Measurements from ENCODE around the gene IQGAP2.

Gene IQGAP2

DNA sequence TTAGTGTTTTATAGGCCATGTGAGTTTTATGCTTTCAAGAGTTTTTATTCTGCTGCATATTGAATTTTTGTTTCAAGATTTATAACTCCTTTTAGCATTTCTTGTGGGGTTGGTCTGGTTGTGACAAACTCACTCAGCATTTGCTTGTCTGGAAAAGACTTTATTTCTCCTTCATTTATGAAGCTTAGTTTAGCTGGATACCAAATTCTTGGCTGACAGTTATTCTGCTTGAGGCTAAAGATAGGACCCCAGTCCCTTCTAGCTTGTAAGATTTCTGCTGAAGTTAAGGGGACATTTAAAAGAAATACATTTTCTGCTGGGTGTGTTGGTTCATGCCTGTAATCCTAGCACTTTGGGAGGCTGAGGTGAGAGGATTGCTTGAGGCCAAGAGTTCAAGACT is 36.8 kb downstream of the IQGAP2 start:
- Histone ChIP-seq H3K27ac (ENCODE audit: low read depth, low read length) (no peak overlapping the region), H3K4me3 (ENCODE audit: low read length) (no peak overlapping the region), H3F3A (ENCODE audit: control insufficient read depth, insufficient read depth) (no peaks in the 10 kb centered on the region), H3K9me3 (ENCODE audit: control insufficient read depth, insufficient read depth, low read length) (peaks cover 19% of the 10 kb centered on the region), H4K20me1 (ENCODE audit: control insufficient read depth, insufficient read depth, low read depth, low read length) (no peaks in the 10 kb centered on the region), H3K79me2 (ENCODE audit: control insufficient read depth, low read length) (peaks cover 63% of the 10 kb centered on the region), H3K27me3 (ENCODE audit: control insufficient read depth, low read length) (no peaks in the 10 kb centered on the region), H3K4me2 (ENCODE audit: low read length) (no peak overlapping the region), H3K4me1 (ENCODE audit: control insufficient read depth, low read length) (no peaks in the 10 kb centered on the region), H3K9me2 (replicated peaks; ENCODE audit: control insufficient read depth, low read length) (no peaks in the 10 kb centered on the region), H3K36me3 (ENCODE audit: control insufficient read depth, low read length) (no peaks in the 10 kb centered on the region)
- no peak for TF ChIP-seq EZH2phosphoT487 (IDR thresholded peaks at IDR 0.05; ENCODE audit: borderline replicate concordance, low read length)
- TF ChIP-seq, protein P1, sequence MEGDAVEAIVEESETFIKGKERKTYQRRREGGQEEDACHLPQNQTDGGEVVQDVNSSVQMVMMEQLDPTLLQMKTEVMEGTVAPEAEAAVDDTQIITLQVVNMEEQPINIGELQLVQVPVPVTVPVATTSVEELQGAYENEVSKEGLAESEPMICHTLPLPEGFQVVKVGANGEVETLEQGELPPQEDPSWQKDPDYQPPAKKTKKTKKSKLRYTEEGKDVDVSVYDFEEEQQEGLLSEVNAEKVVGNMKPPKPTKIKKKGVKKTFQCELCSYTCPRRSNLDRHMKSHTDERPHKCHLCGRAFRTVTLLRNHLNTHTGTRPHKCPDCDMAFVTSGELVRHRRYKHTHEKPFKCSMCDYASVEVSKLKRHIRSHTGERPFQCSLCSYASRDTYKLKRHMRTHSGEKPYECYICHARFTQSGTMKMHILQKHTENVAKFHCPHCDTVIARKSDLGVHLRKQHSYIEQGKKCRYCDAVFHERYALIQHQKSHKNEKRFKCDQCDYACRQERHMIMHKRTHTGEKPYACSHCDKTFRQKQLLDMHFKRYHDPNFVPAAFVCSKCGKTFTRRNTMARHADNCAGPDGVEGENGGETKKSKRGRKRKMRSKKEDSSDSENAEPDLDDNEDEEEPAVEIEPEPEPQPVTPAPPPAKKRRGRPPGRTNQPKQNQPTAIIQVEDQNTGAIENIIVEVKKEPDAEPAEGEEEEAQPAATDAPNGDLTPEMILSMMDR (IDR thresholded peaks at IDR 0.05; ENCODE audit: low read depth, low read length, poor library complexity, severe bottlenecking) = no peak

DNA sequence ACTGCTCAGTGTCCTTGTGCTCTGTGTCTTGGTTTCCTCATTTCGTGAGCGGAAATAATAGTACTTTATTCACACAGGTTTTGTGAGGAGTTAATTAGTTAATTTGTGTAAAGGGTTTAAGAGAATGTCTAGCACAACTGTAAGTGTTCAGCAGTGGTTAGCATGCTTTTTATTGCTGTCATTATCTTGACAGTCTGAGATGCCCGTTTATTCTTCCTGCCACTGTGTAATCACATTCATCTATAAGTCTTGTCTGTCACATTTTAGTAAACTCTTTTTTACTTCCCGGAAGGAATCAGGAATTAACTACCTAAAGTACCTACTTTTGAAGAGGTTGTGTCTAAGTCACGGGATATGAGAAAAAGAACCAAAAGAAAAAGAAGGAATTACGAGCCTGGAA is 38.0 kb downstream of the IQGAP2 start:
- Histone ChIP-seq H3K4me2 (ENCODE audit: low read length) (no peak overlapping the region), H3K27me3 (ENCODE audit: control insufficient read depth, low read length) (no peaks in the 10 kb centered on the region)
- TF ChIP-seq, protein P1 (IDR thresholded peaks at IDR 0.05; ENCODE audit: low read depth, low read length, poor library complexity, severe bottlenecking) = no peak

DNA sequence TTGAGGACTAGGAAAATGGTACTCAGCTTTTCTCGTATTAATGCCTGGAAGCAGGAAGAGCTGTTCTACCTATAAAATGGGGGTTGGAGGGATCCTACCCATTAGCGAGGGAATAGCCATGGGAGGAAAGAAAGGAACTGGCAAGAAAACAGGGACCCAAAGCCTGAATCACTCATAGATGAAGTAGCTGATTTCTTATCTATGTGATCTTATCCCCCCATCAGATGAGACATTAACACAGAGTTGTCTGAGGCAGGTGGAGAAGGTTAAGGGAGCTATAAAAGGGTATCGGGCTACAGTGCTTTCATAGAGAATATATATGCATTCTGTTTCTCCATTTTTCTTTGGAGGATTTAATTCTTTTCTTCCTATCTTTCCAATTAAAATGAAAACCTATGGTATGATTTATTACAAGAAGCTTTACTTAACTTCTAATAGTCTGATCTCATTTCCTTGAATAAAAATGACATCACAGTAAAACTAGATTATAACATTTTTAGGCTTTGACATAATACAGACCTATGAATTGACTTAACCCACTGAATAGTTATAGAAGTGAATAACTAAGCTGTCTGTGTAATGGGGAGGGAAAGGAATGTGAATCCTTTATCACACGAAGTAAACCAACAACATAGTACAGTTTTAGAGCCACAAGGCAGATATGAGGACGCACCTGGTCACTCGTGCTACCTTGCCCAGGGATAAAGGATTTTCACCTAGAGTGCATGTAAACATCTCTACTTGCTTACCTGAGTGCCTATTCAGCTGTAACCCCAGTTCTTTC is 39.0 kb downstream of the IQGAP2 start:
- H3K36me3 ChIP-seq (ENCODE audit: control insufficient read depth, low read length) = no peaks in the 10 kb centered on the region
- no peaks in the 10 kb centered on the region for H3F3A ChIP-seq (ENCODE audit: control insufficient read depth, insufficient read depth)
- no peak overlapping the region for H3K4me2 ChIP-seq (ENCODE audit: low read length)
- H3K9me3 ChIP-seq (ENCODE audit: control insufficient read depth, insufficient read depth, low read length) = peaks cover 9% of the 10 kb centered on the region
- no peaks in the 10 kb centered on the region for H3K27me3 ChIP-seq (ENCODE audit: control insufficient read depth, low read length)
- H3K9me2 ChIP-seq (replicated peaks; ENCODE audit: control insufficient read depth, low read length) = no peaks in the 10 kb centered on the region
- H3K4me3 ChIP-seq (ENCODE audit: low read length) = no peak overlapping the region
- H3K27ac ChIP-seq (ENCODE audit: low read depth, low read length) = no peak overlapping the region
- no peaks in the 10 kb centered on the region for H3K4me1 ChIP-seq (ENCODE audit: control insufficient read depth, low read length)
- peaks cover 48% of the 10 kb centered on the region for H3K79me2 ChIP-seq (ENCODE audit: control insufficient read depth, low read length)
- TF ChIP-seq EZH2phosphoT487 (IDR thresholded peaks at IDR 0.05; ENCODE audit: borderline replicate concordance, low read length) = no peak
- TF ChIP-seq, protein P1 (IDR thresholded peaks at IDR 0.05; ENCODE audit: low read depth, low read length, poor library complexity, severe bottlenecking) = no peak
- H4K20me1 ChIP-seq (ENCODE audit: control insufficient read depth, insufficient read depth, low read depth, low read length) = no peaks in the 10 kb centered on the region

More for the DNA sequence above, 38.0 kb downstream of the IQGAP2 start:
- Histone ChIP-seq H3K79me2 (ENCODE audit: control insufficient read depth, low read length) (peaks cover 53% of the 10 kb centered on the region), H3K27ac (ENCODE audit: low read depth, low read length) (no peak overlapping the region), H3K36me3 (ENCODE audit: control insufficient read depth, low read length) (no peaks in the 10 kb centered on the region), H4K20me1 (ENCODE audit: control insufficient read depth, insufficient read depth, low read depth, low read length) (no peaks in the 10 kb centered on the region), H3K9me2 (replicated peaks; ENCODE audit: control insufficient read depth, low read length) (no peaks in the 10 kb centered on the region), H3K4me3 (ENCODE audit: low read length) (no peak overlapping the region), H3K9me3 (ENCODE audit: control insufficient read depth, insufficient read depth, low read length) (peaks cover 9% of the 10 kb centered on the region), H3F3A (ENCODE audit: control insufficient read depth, insufficient read depth) (no peaks in the 10 kb centered on the region), H3K4me1 (ENCODE audit: control insufficient read depth, low read length) (no peaks in the 10 kb centered on the region)

Data from DOHH2 (cell line).